HG03469 (cell line): ENCODE results near the gene PALLD.
A peak's percentile ranks its signal among the peaks of the same experiment; 100 is the strongest.

Experiments
- ATAC-seq: cut with Tn5 transposase; IDR thresholded peaks from one replicate; pipeline ENCODE4 v1.9.1; 2021; ENCODE audit warnings: mild to moderate bottlenecking, moderate library complexity, moderate number of reproducible peaks; ENCODE audit not compliant: unreplicated experiment

Gene PALLD

DNA sequence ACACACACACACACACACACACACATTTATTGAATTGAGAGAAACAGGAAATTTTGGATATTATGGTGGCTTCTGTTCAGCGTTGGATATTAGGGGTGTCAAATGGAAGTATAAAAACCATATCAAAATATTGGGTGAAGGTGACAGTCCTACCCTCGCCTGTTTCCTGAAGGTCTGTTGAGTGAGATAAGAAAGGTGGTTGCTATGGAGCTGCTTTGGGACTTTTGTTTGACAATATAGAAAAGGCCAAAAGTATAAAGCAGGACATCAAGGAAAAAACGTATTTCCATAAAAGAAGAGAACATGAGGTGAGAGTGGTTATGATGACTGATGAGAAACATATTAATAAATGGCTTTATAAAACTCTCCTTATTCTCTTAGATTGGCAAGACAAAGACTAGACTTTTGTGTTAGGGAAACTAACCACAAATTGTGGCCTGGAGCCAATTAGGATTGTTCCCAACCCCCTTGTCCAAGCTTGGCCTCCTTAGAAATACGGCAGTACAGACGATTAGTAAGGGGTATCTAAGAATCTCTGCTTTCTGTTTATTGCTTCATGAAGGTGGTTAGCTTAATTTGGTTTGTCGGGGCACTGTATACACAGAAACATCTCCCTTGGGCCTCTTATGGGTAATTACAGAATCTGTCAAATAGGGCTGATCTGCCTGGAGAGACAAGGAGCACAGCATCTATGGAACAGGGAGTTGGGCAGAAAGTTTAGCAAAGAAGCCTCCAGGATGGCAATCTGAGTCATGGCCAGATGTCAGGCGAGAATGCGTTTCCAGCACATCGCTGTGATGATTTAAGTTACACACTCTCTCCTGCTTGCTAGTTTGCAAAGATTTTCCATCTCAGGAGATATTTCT, 315.2 kb downstream of the PALLD start:
- no peak for ATAC-seq

DNA sequence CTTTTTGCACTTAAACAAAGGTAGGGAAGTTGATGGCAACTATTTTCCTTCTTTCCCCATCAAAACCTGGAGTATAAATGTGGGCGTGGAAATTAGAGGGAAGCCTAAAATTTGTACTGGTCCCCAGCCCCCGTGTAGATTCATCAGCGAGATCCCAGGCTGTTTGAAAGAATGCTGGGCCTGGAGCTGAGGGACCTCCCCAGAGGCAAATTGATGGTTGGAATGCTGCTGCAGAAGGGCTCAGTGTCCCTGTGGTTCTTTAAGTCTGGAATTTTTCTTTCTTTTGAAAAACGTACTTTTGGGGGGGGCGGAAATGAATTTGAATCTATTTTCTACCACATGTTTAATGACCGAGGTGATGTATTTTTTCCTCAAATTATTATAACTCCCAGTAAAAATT, 316.0 kb downstream of the PALLD start:
- no peak for ATAC-seq

DNA sequence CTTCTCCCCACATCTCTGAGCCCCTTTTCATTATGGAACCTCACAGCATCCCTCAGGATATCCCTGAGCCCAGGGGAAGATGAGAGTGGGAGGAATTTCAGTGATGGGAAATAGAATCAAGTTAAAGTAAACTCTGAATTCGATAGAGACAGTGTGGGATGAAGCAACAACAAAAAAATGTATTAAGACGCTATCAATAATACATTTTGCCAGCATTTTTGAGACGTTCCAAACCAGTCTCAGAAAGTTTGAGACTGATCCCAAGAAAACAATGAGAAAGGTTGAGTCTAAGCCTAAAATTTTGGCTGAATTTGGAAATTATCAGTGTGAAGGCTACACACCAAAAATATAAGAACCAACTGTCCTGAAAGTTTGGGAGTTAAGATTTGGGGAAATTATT, 317.0 kb downstream of the PALLD start:
- ATAC-seq: no peak

DNA sequence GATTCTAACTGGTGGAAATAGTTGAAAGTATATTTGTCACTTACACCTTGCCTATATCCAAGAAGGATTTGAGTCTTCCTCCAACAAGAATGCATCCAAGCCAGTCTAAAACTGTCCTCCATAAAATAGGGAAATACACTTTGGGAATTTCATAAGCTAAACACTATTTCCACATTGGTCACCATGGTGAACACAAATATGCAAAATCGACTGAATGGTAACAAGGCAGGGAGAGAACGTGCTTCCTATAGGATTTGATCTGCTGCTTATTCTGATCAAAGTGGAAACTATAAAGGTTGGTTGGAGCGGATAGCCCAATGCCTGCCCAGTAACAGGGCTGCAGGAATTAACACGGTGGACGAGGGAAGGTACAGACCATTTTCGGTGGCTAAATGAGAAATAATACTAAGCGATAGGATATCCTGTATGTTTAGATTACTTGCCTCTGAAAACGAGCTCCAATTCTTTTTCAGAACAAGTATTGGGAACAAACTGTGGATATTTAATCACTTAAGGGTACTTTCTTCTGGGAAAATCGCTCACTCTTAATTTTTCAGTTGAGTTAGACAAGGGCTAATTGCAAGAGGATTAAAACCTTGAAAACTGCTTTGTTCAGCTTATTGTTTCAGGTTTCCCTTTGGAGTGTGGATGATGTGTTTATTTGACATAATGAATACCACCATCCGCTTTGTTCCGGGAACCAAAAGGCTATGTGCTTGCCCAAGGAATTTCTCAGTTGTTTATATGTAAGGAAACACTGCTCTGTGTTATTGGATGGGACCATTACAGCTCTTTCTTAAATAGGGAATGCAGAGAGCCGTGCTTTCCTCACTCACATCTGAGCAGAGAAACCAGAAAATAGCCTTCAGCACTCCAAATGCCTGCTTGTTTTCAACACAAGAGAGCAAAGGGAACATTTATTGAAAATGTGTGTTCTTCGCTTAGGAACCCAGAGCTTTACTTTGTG, 318.8 kb downstream of the PALLD start:
- no peak for ATAC-seq

DNA sequence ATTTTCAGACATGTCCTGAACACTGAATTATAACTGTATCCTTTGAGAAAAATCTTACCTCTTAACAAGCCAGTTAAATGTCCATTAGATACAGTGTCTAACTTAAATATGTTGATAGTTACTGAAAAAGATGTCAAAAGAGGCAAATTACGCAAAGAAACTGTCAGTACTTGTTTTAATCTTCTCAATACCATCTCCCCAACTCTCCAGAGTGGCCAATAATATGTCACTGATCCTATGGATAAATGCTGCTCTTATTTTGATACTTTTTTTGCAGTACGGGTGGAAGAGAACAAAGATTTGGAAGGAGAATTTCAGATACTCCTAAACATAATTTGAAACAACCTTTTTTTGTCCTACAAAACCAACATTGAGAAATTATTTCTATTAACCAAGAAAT, 320.5 kb downstream of the PALLD start:
- ATAC-seq: no peak

DNA sequence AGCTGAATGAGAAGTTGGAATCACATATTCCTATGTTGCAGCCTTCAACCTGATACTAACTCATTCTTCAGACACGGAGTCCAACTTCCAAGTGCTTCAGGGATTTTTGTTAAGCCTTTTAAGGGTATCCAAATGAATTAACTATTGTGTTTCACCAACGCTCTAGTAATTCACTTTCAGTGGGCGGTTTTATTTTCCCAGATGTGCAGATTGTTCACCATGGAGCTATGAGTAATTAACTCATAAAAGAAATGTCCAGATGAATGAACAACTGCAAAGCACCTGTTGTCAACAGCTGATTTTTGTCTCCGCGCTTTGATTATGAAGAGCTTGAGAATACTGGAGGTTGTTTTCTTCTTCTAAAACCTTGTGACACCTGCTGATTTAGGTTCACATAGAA, 325.6 kb downstream of the PALLD start:
- no peak for ATAC-seq

DNA sequence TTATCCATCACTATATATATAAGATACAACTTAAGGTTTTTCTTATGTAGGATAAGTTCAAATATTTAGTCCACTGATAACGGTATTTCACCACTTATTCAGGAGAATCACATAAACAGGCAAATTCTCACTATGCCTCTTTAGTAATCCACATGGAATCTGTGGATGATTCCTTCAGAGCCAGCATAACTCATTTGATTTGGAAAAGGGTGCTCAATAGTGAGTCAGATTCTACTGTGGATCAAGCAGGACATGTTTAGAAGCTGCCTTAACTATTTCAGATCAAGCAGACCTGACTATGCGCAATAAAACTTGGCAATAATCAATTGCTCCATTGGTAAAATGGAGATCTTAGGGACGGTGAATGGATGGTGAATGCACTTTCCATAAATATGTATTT, 329.1 kb downstream of the PALLD start:
- ATAC-seq: no peak

DNA sequence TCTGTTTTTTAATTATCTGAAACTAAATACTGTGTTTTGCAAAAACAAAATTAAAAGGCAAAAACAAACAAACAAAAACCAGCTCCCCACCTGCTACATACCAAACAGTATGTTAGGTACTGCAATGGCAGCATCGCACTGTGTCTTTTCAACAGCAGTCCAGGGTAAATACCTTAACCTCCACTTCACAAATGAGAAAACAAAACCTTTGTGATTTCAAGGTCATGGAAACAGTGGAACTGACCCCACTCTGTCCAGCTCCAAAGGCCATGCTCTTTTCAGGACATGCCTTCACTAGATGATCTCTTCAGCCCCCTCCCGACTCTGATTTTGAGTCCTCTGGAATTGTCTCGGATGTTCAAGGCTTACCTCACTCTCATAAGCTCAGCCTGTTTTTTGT, 329.8 kb downstream of the PALLD start:
- no peak for ATAC-seq

DNA sequence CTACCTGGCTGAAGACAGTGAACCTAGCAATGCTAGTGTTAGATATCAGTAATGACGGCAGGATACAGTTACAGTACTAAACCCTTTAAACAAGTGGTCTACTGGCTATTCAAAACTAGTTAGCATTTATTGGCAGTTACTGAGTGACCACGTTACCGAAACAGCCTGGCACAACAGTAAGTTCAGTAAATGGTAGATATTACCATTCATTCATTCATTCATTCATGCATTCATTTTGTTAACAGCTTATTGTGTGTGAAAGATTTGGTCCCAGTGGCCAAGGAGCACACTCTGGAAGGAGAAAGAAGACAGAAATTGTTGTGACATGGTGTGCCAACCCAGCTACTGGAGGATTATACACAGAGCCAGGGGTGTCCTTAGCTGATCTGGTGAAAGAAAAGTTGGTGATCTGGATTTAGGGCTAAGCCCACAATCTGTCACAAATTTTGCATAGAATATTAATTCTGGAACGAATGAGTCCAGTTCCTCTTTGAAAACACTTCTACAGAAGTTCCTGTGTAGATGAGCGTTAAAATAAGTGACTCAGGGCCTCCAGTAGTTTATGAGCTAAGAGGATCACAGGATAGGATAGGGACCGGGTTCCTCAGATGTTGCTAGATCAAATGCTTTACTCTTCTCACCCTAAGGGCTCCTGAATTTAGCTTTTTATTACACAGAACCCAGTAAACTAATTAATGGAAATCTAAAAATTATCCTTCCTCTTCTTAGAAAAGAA, 334.1 kb downstream of the PALLD start:
- ATAC-seq: no peak

DNA sequence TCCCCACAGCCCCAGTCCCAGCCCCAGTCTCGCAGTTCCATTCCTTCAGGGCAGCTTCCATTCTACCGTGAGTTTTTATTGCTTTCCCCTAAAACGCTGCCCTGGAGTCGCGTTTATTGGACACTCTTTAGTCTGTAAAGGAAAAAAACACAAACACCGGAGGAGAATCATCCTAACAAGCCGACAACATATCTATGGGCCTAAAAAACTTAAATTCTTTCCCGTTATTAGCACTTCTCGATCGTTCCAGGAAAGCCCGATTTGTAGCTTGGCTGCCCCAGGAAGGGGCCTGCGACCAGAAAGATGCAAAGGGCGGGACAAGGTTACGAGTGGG, 334.7 kb downstream of the PALLD start:
- ATAC-seq: no peak

DNA sequence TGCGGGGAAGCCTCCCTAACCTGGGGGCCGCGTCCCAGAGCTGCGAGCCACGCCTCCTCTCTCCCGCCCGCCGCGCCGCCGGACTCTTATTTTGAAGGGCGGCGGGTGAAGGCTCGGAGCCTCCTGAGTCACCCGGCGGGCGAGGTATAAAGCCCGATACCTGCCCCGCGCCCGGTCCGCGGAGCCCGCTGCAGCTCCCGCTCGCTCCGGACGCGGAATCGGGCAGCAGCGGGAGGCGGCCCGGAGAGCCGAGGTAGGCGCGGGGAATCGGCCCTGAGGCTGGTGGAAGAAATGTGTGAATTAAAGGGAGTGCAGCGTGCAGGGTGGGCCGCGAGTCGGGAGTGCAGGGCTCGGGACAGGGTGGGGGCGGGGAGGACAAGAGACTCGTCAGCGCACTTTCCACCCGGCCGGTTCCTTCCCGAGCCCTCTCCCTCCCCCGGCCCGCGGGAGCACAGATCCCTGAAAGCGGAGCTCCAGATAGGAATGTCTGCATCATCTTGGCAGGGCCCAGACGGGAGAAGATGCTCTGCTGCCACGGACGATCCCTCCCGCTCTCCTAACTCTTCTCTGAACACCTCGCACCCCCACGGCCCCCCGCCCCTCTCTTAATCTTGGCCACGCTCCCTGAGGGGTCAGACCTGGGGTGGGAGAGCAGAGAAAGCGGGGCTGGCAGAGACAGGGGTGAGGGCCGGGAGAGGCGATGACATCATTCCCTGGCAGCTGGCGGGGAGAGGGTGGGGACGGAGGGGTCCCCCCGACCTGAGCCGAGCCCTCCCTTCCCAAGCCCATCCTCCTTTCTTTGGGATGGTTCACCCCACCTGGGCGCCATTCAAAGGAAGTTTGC, 335.3 kb downstream of the PALLD start:
- peak; percentile 66 for ATAC-seq

DNA sequence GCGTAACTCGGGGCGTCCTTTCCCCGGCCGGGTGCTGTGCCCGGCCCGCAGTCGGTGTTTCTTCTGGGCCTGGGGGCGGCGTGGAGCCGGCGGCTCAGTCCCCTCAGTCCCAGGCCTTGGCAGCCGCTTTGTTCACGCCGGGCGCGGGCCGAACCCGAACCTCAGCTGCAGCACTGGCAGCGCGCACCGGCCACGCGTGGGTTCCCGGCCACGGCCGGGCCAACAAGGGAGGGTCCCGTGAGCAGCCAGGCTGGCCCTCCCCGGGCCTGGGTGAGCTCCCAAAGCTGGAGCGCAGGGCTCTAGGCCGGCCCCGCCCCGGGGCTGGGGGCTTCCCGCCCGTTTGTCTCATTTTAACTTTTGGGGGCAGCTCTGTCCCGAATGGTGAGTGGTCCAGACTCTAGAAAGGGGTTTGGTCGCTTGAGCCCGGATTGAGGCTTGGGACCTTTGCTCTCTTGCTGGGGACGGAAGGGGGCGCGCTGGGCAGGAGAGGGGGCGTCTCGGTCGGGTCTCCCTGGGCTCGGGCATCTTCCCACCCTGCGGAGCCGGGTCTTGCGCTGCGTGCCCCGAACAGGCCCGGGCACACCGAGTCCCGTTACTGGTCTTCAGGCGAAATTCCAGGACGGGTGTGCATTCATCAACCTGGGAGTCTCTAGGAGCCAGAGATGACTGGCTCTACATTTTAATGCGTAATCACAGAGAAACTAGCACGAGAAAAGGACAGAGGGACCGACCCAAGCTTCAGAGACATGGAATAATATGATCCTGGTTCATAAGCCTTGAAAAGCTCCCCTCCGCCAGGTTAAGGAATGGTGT, 336.1 kb downstream of the PALLD start:
- no peak for ATAC-seq

DNA sequence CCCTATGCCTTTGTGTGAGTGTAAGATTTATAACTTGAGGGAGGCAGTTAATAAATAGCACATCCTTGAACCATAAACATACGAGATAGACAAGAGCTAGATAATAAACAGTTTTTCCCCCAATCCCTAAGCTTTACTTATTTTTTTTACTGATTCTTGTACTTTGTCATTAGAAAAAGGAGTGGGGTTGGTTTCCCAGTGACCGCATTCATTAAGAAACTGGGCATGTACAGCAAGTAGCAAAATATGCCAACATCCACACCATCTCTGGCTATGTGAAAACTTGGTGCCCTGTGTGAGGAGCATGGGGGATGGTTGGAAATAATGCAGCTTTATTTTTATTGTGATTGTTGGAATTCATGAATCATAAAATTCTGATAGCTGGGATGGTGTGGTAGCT, 337.0 kb downstream of the PALLD start:
- ATAC-seq: no peak

DNA sequence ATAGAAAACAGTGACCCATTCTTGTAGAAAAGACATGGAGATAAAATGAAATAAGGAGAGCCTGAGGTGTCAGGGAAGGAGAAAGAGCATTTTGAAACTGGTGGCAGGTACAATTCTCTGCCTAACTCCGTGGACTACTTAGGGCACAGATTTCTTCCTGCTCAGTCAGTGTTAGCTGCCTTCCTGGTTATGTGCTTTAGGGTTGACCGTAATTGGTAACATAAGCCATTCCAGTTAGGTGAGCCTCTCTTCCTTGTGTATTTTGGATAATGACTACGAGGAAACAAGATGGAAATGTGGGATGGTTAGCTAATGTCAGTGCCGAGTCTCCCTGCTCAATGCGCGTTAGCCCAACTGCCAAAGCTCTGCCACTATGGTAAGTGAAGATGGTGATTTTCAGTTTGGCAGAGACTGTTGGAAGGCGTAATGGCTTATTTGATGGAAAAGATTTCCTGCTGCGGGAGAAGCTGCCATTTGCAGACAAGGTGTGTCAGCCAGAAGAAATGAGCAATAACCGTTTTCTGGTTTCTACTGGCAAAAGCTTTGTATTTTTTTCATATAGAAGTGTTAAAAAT, 339.1 kb downstream of the PALLD start:
- ATAC-seq: no peak

DNA sequence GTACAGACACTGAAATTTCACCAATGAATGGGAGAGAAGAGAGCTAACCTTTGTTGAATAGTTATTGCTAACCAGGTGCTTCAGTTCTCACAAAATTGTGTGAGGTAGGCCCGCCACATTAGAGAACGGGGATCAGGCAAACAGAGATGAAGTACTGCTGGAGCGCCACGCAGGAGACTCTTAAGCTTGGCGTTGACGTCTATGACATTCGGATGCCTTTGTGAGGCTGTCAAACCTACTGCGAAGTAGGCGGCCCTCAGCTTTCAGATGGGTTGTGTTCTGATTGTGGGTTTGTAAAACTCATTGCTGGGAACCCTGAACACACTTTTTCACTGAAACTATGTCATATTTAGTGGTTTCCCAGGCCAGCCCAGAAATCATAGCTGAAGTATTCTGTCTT, 339.6 kb downstream of the PALLD start:
- no peak for ATAC-seq

DNA sequence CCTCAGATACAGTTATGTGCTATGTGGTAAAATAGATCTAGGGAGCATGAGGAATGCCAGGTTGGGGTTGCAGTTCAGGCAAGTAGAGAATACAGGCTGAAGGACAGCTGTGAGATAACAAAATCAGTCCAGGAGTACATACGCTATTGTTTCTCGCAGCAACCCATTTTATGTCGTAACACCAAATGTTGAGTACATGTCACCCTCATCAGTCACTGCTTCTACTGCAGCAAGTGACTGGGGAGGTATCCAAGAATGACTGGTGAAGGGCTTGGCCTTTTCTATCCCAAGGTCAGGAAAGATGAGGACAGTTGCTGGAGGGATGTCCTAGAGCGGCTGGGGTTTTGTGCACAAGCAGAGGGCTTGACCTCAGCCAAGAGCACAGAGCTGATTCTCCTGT, 341.1 kb downstream of the PALLD start:
- no peak for ATAC-seq

DNA sequence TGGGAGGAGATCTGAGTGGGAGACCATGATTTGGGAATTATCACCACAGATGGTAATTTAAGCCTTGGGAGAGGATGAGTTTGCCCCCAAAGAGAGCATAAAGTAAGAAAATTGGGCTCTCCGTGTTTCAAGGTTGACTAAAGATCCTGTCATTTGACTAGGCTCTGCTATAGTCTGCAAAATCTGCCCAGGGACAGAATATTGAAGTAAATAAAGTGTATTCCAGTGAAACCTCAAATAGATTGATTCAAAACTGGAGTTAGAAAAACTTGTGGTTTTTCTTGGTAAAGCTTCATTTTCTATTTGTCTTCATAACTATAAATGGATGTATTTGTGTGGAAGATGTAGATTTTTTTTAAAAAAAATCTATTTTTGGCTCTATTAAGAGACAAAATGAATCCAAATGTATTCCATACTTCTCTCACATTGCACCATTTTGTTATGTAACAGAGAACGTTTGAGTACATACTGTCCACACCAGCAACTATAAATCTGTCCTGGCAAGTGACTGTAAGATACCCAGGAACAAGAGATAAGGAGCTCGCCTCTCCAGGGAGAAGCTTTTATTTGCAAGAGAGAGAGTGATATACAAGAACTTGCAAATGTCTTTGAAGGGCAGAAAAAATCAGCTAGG, 343.0 kb downstream of the PALLD start:
- no peak for ATAC-seq

DNA sequence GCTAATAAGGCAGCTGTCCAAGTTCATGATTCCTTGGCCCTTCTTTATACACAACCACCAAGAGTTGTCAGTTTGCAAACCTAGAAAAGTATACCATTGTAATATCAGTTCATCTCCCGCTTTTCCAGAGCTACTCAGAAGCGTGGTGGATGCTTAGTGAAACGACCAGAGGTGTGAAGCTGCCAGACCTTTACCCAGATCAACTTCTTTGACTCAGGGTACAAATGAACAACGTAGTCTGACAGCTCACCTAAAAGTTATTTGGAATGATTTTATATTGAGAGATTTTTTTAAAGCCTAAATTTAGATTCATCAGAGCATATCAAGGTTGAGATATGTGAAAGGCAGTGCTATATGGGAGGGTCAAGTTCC, 343.5 kb downstream of the PALLD start:
- no peak for ATAC-seq
